Lower leg skin (tissue), 3 donors: Measurements from ENCODE around the gene MEGF8.

Experiments
- CTCF ChIP-seq, 3 donors: fragments of 450-650 bp; IDR thresholded peaks; one replicate each; pipeline ENCODE4 v1.5.1; 2016; ENCODE audit warnings: antibody characterized with exemption in 3 of 3, mild to moderate bottlenecking in 3 of 3, moderate library complexity in 2 of 3
- POLR2A ChIP-seq, 2 donors: fragments of 450-650 bp; IDR thresholded peaks; one replicate each; pipeline ENCODE4 v1.6.1; 2016 to 2017; ENCODE audit warnings: antibody characterized with exemption in 2 of 2, mild to moderate bottlenecking in 1 of 2, moderate library complexity in 1 of 2

GRCh38 chr19:42412661-42413076 lies 87.2 kb downstream of the MEGF8 start:
- TF ChIP-seq CTCF (IDR thresholded peaks at IDR 0.05) (no peak), POLR2A (IDR thresholded peaks at IDR 0.05) (no peak)
